Stomach (tissue), 9 donors: Measurements from ENCODE around the gene SCYGR4. TPM values are rescaled to one million over a fixed set of nuclear protein-coding genes. Genes with fewer than 3 reads are reported as not detected.

Source experiments
- DNase-seq, 2 donors: peaks; one replicate each; pipeline versions ENCODE4 v3.0.0 to v3.0.0-alpha.2; 2013 to 2019
- H3K27ac ChIP-seq, 5 donors: fragments of 200-600 bp in 4 of 5; sonication (generic) in 4 of 5; one replicate each; pipeline ENCODE4 v1.5.1; 2013 to 2019; ENCODE audit warnings: mild to moderate bottlenecking in 1 of 5, moderate library complexity in 1 of 5
- H3K27me3 ChIP-seq, 3 donors: fragments of 200-600 bp; sonication (generic); one replicate each; pipeline ENCODE4 v1.5.1; 2017 to 2019; ENCODE audit warnings: mixed run types in 1 of 3
- H3K36me3 ChIP-seq, 4 donors: fragments of 200-600 bp; sonication (generic); 1 replicate in 3 of 4; 2 replicates in 1 of 4; pipeline ENCODE4 v1.5.1; 2016 to 2019
- H3K4me1 ChIP-seq, 4 donors: fragments of 200-600 bp; sonication (generic); one replicate each; pipeline ENCODE4 v1.5.1; 2016 to 2019
- H3K4me3 ChIP-seq, 4 donors: fragments of 200-600 bp; sonication (generic) in 3 of 4; one replicate each; pipeline ENCODE4 v1.5.1; 2016 to 2019; ENCODE audit warnings: mild to moderate bottlenecking in 1 of 4
- H3K9me3 ChIP-seq, 4 donors: fragments of 200-600 bp; sonication (generic); one replicate each; pipeline ENCODE4 v1.5.1; 2016 to 2019
- CTCF ChIP-seq, 7 experiments: fragments of 450-650 bp in 4 of 7; fragments of 200-600 bp in 3 of 7; sonication (generic) in 3 of 7; IDR thresholded peaks; one replicate each; pipeline ENCODE4 v1.5.1; 2016 to 2019; ENCODE audit warnings: antibody characterized with exemption in 7 of 7, control low read depth in 2 of 7, mild to moderate bottlenecking in 1 of 7
- EP300 ChIP-seq: sonication (generic); formaldehyde crosslinking; IDR thresholded peaks from one replicate; pipeline ENCODE4 v1.6.1; 2017; ENCODE audit warnings: antibody characterized with exemption
- POLR2A ChIP-seq, 4 donors: fragments of 450-650 bp; IDR thresholded peaks; one replicate each; pipeline ENCODE4 v1.6.1; 2016; ENCODE audit warnings: antibody characterized with exemption in 4 of 4, control low read depth in 2 of 4, mild to moderate bottlenecking in 1 of 4, moderate library complexity in 1 of 4
- POLR2AphosphoS5 ChIP-seq, 3 donors: sonication (generic); formaldehyde crosslinking; IDR thresholded peaks; one replicate each; pipeline ENCODE4 v1.6.1; 2016; ENCODE audit warnings: antibody characterized with exemption in 3 of 3
- WGBS, 5 donors: extraction: QIAGEN DNeasy Blood & Tissue Kit in 3 of 5; methylation state at CpG; one replicate each; pipeline versions ENCODE4 v1.1.5 to v1.1.7; 2013 to 2018; 5-methylcytosine and 5-hydroxymethylcytosine counted together
- intact Hi-C: fragments of 100-400 bp; cut with DNase I; formaldehyde crosslinking; loops from one replicate; pipeline ENCODE4 v1.15.1; 2023; ENCODE audit warnings: low total_unique reads
- polyA plus RNA-seq, 3 donors: library from polyadenylated mRNA; stranded (reverse); fragments of 200-250 nt; gene quantifications; one replicate each; pipeline ENCODE4 v1.2.3, GENCODE V29; 2013
- total RNA-seq, 5 donors: library from RNA; depleted of rRNA; stranded (reverse); fragments of >200 nt; gene quantifications; one replicate each; pipeline versions ENCODE4 v1.1.0 to v1.2.3, GENCODE V29; 2014 to 2016
- donor health status: healthy with polysubstance abuse.
- donor health status: Bipolar disorder and iron deficiency.
- donor health status: healthy.

Gene SCYGR4
- total and polyA plus RNA-seq, 8 donors = not detected

GRCh38 chr2:227614246-227614645, 3.1 kb upstream of the SCYGR4 start:
- intact Hi-C loops = no loop called here
- DNase-seq = no peak
- Histone ChIP-seq H3K27me3 (peaks cover 0 to 19% (median 0%) of the 10 kb centered on the region in 3 donors), H3K27ac (no peak overlapping the region), H3K4me3 (no peak overlapping the region), H3K36me3 (no peaks in the 10 kb centered on the region), H3K9me3 (no peaks in the 10 kb centered on the region), H3K4me1 (no peaks in the 10 kb centered on the region)
- no peak for TF ChIP-seq POLR2A (IDR thresholded peaks at IDR 0.05)
- TF ChIP-seq EP300 = no peak
- no peak for TF ChIP-seq CTCF (IDR thresholded peaks at IDR 0.05)
- no peak for TF ChIP-seq POLR2AphosphoS5 (IDR thresholded peaks at IDR 0.05)
- 79 to 93% (median 88%) methylated on average over 1 to 4 of the region's 4 CpGs for WGBS, 5 donors

- Histone ChIP-seq H3K4me3 (no peak within 1 kb of the TSS), H3K27ac (no peak within 1 kb of the TSS), H3K4me1 (no peaks in the 10 kb centered on the region), H3K36me3 (no peaks in the 10 kb centered on the region), H3K27me3 (peaks cover 0 to 19% (median 0%) of the 10 kb centered on the region in 3 donors), H3K9me3 (no peaks in the 10 kb centered on the region)
- 91 to 100% (median 97%) methylated on average over 3 to 4 of the region's 4 CpGs for WGBS, 5 donors
- intact Hi-C loops = no loop called here
- TF ChIP-seq CTCF (IDR thresholded peaks at IDR 0.05) = no peak
- TF ChIP-seq EP300 = no peak
- TF ChIP-seq POLR2AphosphoS5 (IDR thresholded peaks at IDR 0.05) = no peak
- no peak for TF ChIP-seq POLR2A (IDR thresholded peaks at IDR 0.05)
- DNase-seq = no peak
These were observed 2.6 kb upstream of the SCYGR4 start, which contains the start of gene SCYGR3 for GRCh38 chr2:227614740-227615139. TSS of gene SCYGR3 (minus strand) at chr2:227614840. CDS start at chr2:227614840, 0 bp downstream.

DNA sequence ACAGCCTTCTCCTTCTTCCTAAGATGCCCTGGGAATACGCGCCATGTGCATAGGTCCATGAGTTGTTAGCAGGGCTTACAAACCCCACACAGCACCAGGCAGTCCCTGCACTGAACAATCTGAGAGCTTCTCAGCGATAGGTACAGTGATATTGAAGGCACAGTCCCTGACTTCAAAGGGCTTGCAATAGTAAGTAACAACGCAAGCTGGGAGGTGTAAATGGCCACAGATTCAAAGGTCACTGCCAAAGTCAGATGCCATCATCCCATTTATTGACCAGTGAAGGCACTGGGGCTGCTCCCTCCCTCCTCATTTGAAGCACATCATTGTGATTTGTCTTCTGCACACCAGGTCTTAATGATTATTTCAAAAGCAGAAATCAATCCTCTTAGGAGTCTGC, 2.1 kb upstream of the SCYGR4 start:
- peaks cover 0 to 19% (median 0%) of the 10 kb centered on the region in 3 donors for H3K27me3 ChIP-seq
- 86 to 92% (median 91%) methylated on average over 4 of the region's 4 CpGs for WGBS, 5 donors
- H3K27ac ChIP-seq = no peak overlapping the region
- no peaks in the 10 kb centered on the region for H3K36me3 ChIP-seq
- H3K4me3 ChIP-seq = no peak overlapping the region
- no peaks in the 10 kb centered on the region for H3K9me3 ChIP-seq
- TF ChIP-seq POLR2A (IDR thresholded peaks at IDR 0.05) = no peak
- TF ChIP-seq EP300 = no peak
- TF ChIP-seq POLR2AphosphoS5 (IDR thresholded peaks at IDR 0.05) = no peak
- no peak for TF ChIP-seq CTCF (IDR thresholded peaks at IDR 0.05)
- no peak for DNase-seq
- H3K4me1 ChIP-seq = no peaks in the 10 kb centered on the region
- intact Hi-C loops = no loop called here

DNA sequence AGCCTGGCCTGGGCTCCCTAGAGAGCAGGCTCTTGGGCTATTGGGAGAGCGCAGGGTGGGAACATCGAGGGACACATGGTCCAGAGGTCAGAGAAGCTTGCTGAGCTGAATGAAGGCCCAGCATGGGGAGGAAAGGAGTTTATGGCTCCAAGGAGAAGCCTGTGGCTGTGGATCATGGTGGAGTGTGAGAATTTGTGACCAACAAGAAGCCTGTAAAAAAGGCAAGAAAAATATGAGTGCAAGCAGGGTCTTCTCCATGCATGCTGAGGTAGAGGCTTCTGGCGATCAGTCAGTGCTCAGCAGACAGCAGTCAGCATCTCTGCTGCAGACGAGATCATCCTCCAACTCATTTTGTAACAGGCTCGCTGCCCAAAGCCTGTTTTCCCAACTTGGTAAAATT, 1.4 kb upstream of the SCYGR4 start:
- intact Hi-C loops = no loop called here
- no peak for TF ChIP-seq EP300
- TF ChIP-seq POLR2A (IDR thresholded peaks at IDR 0.05) = no peak
- no peak for TF ChIP-seq POLR2AphosphoS5 (IDR thresholded peaks at IDR 0.05)
- TF ChIP-seq CTCF (IDR thresholded peaks at IDR 0.05) = no peak
- no peaks in the 10 kb centered on the region for H3K4me1 ChIP-seq
- DNase-seq = no peak
- 65 to 80% (median 77%) methylated on average over 5 of the region's 5 CpGs for WGBS, 5 donors
- H3K9me3 ChIP-seq = no peaks in the 10 kb centered on the region
- no peak overlapping the region for H3K4me3 ChIP-seq
- H3K27me3 ChIP-seq = peaks cover 0 to 19% (median 0%) of the 10 kb centered on the region in 3 donors
- no peaks in the 10 kb centered on the region for H3K36me3 ChIP-seq
- H3K27ac ChIP-seq = no peak overlapping the region
